GM20431 (cell line): ENCODE measurements around the gene CCDC9B.

Source experiments
- in situ Hi-C: fragments of 300-500 bp; cut with MseI, MboI; formaldehyde crosslinking; loops from one replicate; pipeline ENCODE4 v1.15.0; 2020; ENCODE audit warnings: low sequenced_read_pairs; ENCODE audit not compliant: unreplicated experiment

The CCDC9B gene

GRCh38 chr15:40316931-40317330 lies 23.8 kb downstream of the CCDC9B start:
- in situ Hi-C loops = no loop called here

DNA sequence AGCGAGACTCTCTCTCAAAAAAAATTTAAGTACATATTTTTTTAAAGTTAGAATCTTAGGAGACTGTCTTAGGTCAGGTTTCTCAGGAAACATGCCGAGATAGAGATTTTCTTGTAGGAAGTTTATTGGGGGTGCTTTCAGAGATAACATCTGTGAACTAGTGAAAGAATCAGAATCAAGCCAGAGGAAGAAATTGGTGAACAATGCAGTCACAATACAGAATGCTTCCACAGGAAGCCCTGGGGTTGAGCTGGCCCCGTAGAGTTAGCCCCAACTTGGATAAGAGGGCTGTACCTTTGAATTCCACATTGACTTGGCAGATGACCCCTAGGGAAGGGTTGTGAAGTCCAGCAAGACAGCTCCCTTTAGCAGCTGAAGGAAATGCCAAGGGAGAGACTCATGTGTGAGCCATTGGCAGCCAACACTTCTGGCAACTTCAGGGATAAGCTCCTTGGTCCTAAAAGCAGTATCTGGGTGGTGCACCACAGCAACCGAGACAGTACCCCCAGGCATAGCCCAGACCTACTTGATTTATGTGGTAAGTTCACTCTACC lies 25.9 kb downstream of the CCDC9B start:
- in situ Hi-C loops = no loop called here

GRCh38 chr15:40313531-40314398 lies 27.0 kb downstream of the CCDC9B start:
- in situ Hi-C loops = no loop called here

DNA sequence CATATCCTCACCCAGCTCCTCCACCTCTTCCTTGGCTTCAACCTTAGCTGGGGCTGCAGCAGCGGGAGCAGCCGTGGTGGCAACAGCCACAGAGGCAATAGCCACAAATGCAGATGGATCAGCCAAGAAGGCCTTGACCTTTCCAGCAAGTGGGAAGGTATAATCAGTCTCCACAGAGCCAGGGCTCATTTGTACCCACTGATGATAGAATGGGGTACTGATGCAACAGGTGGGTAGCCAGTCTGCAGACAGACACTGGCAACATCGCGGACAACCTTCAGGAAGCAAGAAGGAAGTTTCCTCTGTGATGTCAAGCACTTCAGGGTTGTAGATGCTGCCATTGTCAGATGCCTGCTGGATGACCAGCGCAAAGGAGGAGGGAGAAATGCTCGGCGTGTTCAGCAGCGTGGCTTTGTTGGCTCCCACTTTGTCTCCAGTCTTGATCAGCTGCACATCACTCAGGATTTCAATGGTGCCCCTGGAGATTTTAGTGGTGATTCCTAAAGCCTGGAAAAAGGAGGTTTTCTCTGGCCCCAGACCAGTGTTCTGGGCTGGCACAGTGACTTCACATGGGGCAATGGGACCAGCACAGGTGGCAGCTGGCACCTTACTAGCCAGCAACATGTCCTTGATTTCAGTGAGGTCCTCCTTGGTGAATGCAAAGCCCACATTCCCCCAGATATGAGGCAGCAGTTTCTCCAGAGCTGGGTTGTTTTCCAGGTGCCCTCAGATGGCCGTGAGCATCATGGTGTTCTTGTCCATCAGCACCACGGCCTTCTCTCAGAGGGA lies 28.2 kb downstream of the CCDC9B start:
- in situ Hi-C loops = no loop called here

DNA sequence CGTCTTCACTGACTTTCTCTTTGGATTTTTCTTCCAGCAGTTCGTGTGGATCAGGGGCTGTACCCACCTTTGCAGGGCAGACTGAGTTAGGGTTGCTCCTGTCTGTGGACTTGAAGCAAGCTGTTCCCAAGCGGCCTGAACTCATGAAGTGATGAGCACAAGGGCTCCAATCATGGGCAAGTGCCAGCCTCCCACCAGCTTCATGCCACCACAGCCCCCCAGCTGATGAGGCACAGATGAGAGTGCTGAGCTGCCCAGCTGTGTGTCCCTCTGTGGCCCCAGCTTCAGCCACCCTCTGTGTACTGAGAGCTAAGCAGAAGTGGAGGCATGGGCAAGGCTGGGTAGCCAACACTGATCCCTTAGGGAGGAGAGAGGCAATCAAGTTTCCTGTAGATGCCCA lies 29.7 kb downstream of the CCDC9B start:
- in situ Hi-C loops = no loop called here

GRCh38 chr15:40310001-40310959 lies 30.5 kb downstream of the CCDC9B start:
- in situ Hi-C loops = no loop called here

- in situ Hi-C loops = no loop called here
These were observed 31.3 kb downstream of the CCDC9B start for GRCh38 chr15:40309344-40309862.

DNA sequence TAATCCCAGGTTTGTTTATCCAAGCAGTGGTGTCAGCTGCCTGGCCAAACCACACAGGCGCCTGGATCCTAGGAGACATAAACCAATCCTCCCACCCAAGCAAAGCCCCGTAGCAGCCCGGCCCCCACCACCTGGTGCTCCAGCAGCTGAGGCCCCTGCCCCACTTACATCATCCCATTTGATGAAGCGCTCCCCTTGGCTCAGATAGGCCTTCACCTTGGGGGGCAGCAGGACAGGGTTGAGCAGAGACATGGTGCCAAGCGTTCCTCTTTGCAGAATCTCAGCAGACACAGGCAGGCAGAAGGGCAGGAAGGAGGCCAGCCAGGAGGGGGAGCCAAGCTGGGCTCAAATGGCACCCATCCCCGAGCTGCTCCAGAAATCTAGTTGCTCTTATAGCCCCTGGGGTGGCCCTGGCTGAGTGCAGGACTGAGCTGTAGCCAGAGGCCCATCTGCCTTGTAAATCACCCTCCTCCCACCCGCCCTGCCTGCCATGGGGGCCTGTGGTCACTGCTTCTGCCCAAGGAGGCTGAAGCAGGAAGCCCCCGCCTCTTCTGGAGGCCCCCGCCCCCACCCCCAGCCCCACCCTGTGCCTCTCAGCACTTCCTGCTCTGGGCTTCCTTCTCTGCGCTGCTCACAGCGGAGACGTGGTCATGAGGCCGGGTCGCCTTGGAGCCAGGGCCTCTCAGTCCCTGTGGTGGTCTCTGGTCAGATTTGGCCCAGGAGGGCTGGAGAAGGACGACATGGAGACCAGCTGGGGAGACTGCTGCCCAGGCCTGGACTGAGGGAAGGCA lies 33.1 kb downstream of the CCDC9B start, which contains the start of gene PLCB2:
Gene PLCB2, minus strand, starts transcription at position 515 of the 791 bp plus-strand sequence. Its CDS starts 263 bp downstream, at position 252.
- in situ Hi-C loops = no loop called here

- in situ Hi-C loops = no loop called here
These were observed 33.8 kb downstream of the CCDC9B start for GRCh38 chr15:40306908-40307307.

DNA sequence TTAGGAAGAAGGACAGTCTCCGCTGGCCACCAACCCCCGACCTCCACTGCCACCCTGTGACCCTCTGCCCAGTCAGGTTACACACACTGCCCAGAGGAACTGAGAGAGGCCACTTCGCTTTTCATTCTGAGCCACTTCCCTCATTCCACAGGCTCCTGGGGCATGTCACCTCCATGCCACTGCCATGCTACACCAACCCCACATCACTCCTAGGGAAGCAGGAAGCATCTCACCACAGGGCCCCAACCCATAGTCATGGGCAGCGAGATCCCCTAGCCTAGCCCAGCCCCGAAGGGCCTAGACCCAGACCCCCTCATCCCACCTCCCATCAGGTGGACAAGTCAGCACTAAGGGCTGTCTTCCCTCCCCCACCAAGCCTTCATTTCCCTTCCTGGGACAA lies 34.4 kb downstream of the CCDC9B start:
- in situ Hi-C loops = no loop called here

- in situ Hi-C loops = no loop called here
These were observed 35.5 kb downstream of the CCDC9B start for GRCh38 chr15:40305281-40305680.

- in situ Hi-C loops = no loop called here
These were observed 37.2 kb downstream of the CCDC9B start for GRCh38 chr15:40303576-40303975.

- in situ Hi-C loops = no loop called here
These were observed 37.8 kb downstream of the CCDC9B start for GRCh38 chr15:40302981-40303380.

DNA sequence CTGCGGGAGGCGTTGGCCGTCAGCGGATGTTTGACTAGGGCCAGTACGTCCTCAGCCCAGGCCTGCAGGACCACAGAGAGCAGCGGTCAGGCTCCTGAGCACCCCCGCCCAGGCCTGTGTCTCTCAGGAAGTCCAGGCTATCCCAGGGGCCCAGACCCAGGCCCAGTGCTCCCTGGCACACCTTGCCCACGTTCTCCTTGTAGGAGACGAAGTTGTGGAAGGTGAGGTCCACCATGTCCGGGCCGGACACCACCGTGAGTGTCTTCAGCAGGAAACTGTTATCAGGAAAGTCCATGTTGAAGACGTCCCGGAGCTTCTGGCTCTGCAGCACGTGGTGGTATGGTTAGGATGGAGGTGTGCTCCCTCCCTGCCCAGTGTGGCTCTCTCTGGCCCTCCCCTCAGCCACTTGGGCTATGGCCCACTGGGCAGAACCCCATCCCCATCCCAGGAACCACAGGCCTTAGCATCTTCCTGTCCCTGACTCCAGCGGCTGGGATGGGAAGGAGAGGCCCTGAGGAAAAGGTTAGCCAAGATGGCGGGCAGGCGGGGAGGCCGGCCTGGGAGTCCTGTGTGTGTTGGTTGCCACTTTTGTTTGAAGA lies 38.4 kb downstream of the CCDC9B start:
- in situ Hi-C loops = no loop called here

- in situ Hi-C loops = no loop called here
These were observed 39.1 kb downstream of the CCDC9B start for GRCh38 chr15:40301467-40302179.

DNA sequence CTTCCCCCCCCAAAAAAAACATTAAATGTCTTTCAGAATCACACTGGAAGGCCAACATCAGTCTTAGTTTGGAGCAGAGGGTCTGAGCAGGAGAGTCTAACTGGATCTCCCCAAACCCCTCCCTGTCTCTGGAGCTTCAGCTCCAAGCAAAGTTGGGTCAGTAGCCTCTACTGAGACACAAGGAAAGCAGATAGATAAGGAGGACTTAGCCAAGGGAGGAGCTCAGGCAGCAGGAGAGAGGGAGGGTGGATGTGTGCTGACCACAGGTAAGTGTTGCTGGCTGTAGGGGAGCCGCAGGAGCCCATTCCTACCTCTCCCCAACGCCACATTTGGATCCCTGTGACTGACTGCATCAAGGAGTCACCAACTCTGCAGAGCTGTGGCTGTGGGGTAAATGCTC lies 40.0 kb downstream of the CCDC9B start:
- in situ Hi-C loops = no loop called here

DNA sequence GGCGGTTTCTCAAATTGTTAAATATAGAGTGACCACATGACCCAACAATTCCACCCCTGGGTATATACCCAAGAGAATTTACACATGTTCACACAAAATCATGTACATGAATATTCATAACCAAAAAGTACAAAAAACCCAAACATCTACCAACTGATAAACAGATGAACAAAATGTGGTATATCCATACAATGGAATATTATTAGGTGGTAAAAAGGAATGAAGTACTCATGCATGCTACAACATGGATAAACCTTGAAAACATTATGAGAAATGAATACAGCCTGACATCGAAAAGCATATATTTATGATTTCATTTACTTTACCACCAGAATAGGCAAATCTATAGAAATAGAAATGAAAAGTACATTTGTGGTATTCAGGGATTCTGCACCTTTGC lies 40.4 kb downstream of the CCDC9B start:
- in situ Hi-C loops = no loop called here
